GM21619 (cell line): ENCODE results near the gene ZNF578.
"Not testable (repeated sequence)": the region's sequence is repeated elsewhere in the genome, so short reads cannot be mapped to it uniquely, and the experiment has no call there.

ENCODE experiments used
- ATAC-seq: cut with Tn5 transposase; IDR thresholded peaks from one replicate; pipeline ENCODE4 v1.9.1; 2021; ENCODE audit not compliant: unreplicated experiment

ZNF578 gene

GRCh38 chr19:52507266-52507665 is 53.9 kb downstream of the ZNF578 start:
- ATAC-seq, result no peak

- ATAC-seq, result no peak
Measured at GRCh38 chr19:52516191-52516590, 62.8 kb downstream of the ZNF578 start.

GRCh38 chr19:52518646-52519045 is 65.3 kb downstream of the ZNF578 start:
- no peak for ATAC-seq

- not testable (repeated sequence) for ATAC-seq
Measured at GRCh38 chr19:52519175-52519574, 65.8 kb downstream of the ZNF578 start.

GRCh38 chr19:52520013-52520412 is 66.7 kb downstream of the ZNF578 start:
- ATAC-seq, result no peak

GRCh38 chr19:52522551-52522950 is 69.2 kb downstream of the ZNF578 start:
- ATAC-seq, result no peak

- ATAC-seq, result no peak
Measured at GRCh38 chr19:52524086-52524485, 70.7 kb downstream of the ZNF578 start.

- ATAC-seq, result peak; percentile 77
Measured at GRCh38 chr19:52527134-52527955, 74.0 kb downstream of the ZNF578 start, which contains the start of gene ZNF808. TSS of gene ZNF808 (plus strand) at chr19:52527668. CDS start at chr19:52543285, 15,617 bp downstream.

GRCh38 chr19:52527956-52528351 is 74.6 kb downstream of the ZNF578 start:
- peak; percentile 8 for ATAC-seq

GRCh38 chr19:52532480-52532879 is 79.1 kb downstream of the ZNF578 start:
- no peak for ATAC-seq

- ATAC-seq, result no peak
Measured at GRCh38 chr19:52533901-52534300, 80.5 kb downstream of the ZNF578 start.

- not testable (repeated sequence) for ATAC-seq
Measured at GRCh38 chr19:52535385-52535770, 82.0 kb downstream of the ZNF578 start.

GRCh38 chr19:52535771-52536447 is 82.6 kb downstream of the ZNF578 start:
- peak; percentile 81 for ATAC-seq

- peak; percentile 19 for ATAC-seq
Measured at GRCh38 chr19:52536448-52536800, 83.1 kb downstream of the ZNF578 start.

GRCh38 chr19:52538815-52539214 is 85.5 kb downstream of the ZNF578 start:
- ATAC-seq, result not testable (repeated sequence)

GRCh38 chr19:52541176-52541575 is 87.8 kb downstream of the ZNF578 start:
- ATAC-seq, result not testable (repeated sequence)

GRCh38 chr19:52541608-52542007 is 88.3 kb downstream of the ZNF578 start:
- ATAC-seq, result no peak

- not testable (repeated sequence) for ATAC-seq
Measured at GRCh38 chr19:52542541-52542940, 89.2 kb downstream of the ZNF578 start.

GRCh38 chr19:52542984-52543664 is 89.8 kb downstream of the ZNF578 start:
- ATAC-seq, result no peak

- ATAC-seq, result no peak
Measured at GRCh38 chr19:52554216-52554971, 101.0 kb downstream of the ZNF578 start.
